ENCODE measurements around the gene LMLN. TPM values are rescaled to one million over a fixed set of nuclear protein-coding genes. Genes with fewer than 3 reads are reported as not detected.
"Not testable (repeated sequence)": the region's sequence is repeated elsewhere in the genome, so short reads cannot be mapped to it uniquely, and the experiment has no call there.

The LMLN gene
- total and polyA plus RNA-seq, 12 donors, result 2.0 to 15.2 (median 10.6) TPM

DNA sequence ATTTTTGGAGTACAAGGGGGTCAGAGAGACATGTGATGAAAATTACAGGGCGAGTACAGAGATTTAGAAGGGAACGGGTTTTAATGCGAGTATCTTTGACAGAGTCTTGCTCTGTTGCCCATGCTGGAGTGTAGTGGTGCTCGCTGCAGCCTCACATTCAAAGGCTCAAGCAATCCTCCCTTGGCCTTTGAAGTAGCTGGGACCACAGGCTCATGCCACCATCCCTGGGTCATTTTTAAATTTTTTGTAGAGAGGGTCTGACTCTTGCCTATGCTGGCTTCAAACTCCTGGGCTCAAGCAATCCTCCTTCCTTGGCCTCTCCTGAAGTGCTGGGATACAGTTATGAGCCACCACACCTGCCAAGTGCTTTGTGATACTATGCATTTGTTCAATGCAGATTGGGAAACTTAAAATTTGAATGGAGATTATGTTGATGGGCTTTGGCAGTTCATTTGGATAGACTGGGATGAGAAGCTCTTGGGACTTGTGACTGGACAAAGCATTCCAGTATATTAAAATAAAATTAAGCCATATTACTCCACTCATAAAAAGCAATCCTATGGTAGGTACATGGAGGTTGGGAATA, 4.0 kb upstream of the LMLN start:
- Histone ChIP-seq H3K27me3 (no peaks in the 10 kb centered on the region), H3K4me3 (no peak overlapping the region), H3K9me3 (no peaks in the 10 kb centered on the region), H3K36me3 (peaks cover 0 to 72% (median 43%) of the 10 kb centered on the region in 9 donors), H3K4me1 (peaks cover 12 to 86% (median 62%) of the 10 kb centered on the region in 9 donors), H3K27ac (no peak overlapping the region)
- no peak for ATAC-seq
- no peak for DNase-seq
- TF ChIP-seq, protein P1, sequence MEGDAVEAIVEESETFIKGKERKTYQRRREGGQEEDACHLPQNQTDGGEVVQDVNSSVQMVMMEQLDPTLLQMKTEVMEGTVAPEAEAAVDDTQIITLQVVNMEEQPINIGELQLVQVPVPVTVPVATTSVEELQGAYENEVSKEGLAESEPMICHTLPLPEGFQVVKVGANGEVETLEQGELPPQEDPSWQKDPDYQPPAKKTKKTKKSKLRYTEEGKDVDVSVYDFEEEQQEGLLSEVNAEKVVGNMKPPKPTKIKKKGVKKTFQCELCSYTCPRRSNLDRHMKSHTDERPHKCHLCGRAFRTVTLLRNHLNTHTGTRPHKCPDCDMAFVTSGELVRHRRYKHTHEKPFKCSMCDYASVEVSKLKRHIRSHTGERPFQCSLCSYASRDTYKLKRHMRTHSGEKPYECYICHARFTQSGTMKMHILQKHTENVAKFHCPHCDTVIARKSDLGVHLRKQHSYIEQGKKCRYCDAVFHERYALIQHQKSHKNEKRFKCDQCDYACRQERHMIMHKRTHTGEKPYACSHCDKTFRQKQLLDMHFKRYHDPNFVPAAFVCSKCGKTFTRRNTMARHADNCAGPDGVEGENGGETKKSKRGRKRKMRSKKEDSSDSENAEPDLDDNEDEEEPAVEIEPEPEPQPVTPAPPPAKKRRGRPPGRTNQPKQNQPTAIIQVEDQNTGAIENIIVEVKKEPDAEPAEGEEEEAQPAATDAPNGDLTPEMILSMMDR (IDR thresholded peaks at IDR 0.05), result no peak
- WGBS, 2 donors, result 93 to 94% methylated on average over 4 of the region's 4 CpGs
- intact Hi-C loops (cut with DNase I), result no loop called here

DNA sequence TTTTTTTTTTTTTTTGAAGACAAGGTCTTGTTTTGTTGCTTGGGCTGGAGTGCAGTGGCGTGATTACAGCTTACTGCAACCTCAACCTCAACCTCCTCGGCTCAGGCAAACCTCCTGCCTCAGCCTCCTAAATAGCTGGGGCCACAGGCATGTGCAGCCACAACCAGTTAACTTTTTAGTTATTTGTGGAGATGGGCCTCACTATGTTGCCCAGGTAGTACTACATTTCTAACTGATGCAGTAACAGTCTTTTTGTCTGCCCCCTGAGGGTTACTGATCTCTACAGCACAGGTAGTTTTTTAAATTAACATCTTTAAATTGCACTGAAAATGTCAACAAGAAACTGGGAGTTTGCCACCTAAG, 3.4 kb upstream of the LMLN start:
- no peak overlapping the region for H3K4me3 ChIP-seq
- no peaks in the 10 kb centered on the region for H3K27me3 ChIP-seq
- peaks cover 0 to 66% (median 38%) of the 10 kb centered on the region in 9 donors for H3K36me3 ChIP-seq
- TF ChIP-seq, protein P1 (IDR thresholded peaks at IDR 0.05), result no peak
- WGBS, 2 donors, result 88 to 96% methylated on average over 2 of the region's 2 CpGs
- ATAC-seq (no peak), DNase-seq (no peak)
- H3K27ac ChIP-seq, result peak overlapping the region in 1 of 10 donors; percentile 90
- no peaks in the 10 kb centered on the region for H3K9me3 ChIP-seq
- peaks cover 8 to 86% (median 62%) of the 10 kb centered on the region in 9 donors for H3K4me1 ChIP-seq
- intact Hi-C loops (cut with DNase I), result no loop called here

DNA sequence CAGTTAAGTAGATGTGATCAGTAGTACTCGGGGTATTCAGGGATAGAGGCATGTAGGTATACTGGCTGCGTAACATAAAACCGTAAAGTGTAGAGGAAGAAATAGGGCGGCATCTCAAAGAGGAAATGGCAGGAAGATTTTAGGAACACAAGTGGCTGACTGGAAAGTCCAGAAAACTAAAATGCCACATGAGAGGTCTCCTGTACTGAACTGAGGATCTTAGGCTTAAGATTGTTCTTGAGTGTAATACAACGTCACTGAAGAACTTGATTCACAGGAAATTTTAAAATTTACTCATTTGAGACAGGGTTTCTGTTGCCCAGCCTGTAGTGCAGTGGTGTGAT, 2.3 kb upstream of the LMLN start:
- no peak for ATAC-seq
- intact Hi-C loops (cut with DNase I), result no loop called here
- H3K9me3 ChIP-seq, result no peaks in the 10 kb centered on the region

DNA sequence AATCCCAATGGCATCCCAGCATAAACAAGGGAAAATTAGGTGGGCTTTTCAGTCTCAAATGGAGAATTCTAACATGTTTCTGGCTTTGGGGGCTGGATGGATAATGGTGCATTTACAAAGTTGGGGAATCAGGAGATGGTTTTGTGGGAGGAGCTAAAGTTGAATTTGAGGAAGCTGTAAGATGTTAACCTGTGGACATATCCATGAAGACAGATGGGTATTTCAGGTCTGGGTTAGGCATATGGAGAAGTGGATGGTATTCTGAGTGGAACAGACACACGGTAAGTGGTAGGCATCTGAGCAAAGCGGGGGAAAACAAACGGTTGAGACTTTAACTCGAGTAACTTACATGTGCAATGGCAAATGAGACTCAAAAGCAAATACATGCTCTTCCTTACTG, 1.7 kb upstream of the LMLN start:
- Histone ChIP-seq H3K9me3 (no peaks in the 10 kb centered on the region), H3K4me1 (peaks cover 0 to 74% (median 45%) of the 10 kb centered on the region in 9 donors), H3K27me3 (no peaks in the 10 kb centered on the region), H3K36me3 (peaks cover 0 to 48% (median 30%) of the 10 kb centered on the region in 9 donors), H3K27ac (peak overlapping the region in 2 of 10 donors; percentile 7 to 90), H3K4me3 (no peak overlapping the region)
- WGBS, 2 donors, result 96% methylated on average over 4 of the region's 4 CpGs
- TF ChIP-seq, protein P1 (IDR thresholded peaks at IDR 0.05), result no peak
- ATAC-seq (no peak), DNase-seq (no peak)
- intact Hi-C loops (cut with DNase I), result no loop called here

More for the DNA sequence above, 2.3 kb upstream of the LMLN start:
- peak overlapping the region in 1 of 10 donors; percentile 10 for H3K4me3 ChIP-seq
- peak overlapping the region in 3 of 10 donors; percentile 7 to 90 (median 37) for H3K27ac ChIP-seq
- no peaks in the 10 kb centered on the region for H3K27me3 ChIP-seq
- DNase-seq, result no peak
- peaks cover 0 to 54% (median 30%) of the 10 kb centered on the region in 9 donors for H3K36me3 ChIP-seq
- WGBS, 2 donors, result 89 to 92% methylated on average over 5 of the region's 5 CpGs
- TF ChIP-seq, protein P1 (IDR thresholded peaks at IDR 0.05), result no peak
- peaks cover 4 to 80% (median 51%) of the 10 kb centered on the region in 9 donors for H3K4me1 ChIP-seq

DNA sequence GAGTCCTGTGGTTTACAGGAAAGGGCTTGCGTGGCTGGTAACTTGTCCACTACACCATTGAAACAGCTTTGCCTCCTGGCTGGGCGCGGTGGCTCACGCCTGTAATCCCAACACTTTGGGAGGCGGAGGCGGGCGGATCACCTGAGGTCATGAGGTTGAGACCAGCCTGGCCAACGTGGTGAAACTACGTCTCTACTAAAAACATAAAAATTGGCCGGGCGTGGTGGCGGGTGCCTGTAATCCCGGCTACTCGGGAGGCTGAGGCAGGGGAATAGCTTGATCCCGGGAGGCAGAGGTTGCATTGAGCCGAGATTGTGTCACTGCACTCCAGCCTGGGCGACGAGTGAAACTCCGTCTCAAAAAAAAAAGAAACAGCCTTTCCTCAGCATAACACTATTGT, 1.2 kb upstream of the LMLN start:
- WGBS, 2 donors, result 94 to 97% methylated on average over 19 of the region's 19 CpGs
- H3K4me1 ChIP-seq, result peaks cover 0 to 69% (median 40%) of the 10 kb centered on the region in 9 donors
- peak overlapping the region in 6 of 10 donors; percentile 65 to 90 (median 81) for H3K27ac ChIP-seq
- intact Hi-C loops (cut with DNase I); H3K27me3 ChIP-seq; H3K9me3 ChIP-seq; ATAC-seq; DNase-seq: not testable (repeated sequence)
- H3K4me3 ChIP-seq, result peak overlapping the region in 4 of 10 donors; percentile 72 to 91 (median 77)
- peaks cover 0 to 43% (median 28%) of the 10 kb centered on the region in 9 donors for H3K36me3 ChIP-seq
